Measurements from ENCODE around the gene ZNF385B.

The ZNF385B gene

GRCh38 chr2:179550849-179551248, 310.6 kb downstream of the ZNF385B start:
- no peak for DNase-seq (ENCODE audit: low spot score)

GRCh38 chr2:179550214-179550613, 311.2 kb downstream of the ZNF385B start:
- DNase-seq (ENCODE audit: low spot score): no peak

GRCh38 chr2:179546656-179547055, 314.8 kb downstream of the ZNF385B start:
- no peak for DNase-seq (ENCODE audit: low spot score)

- no peak for DNase-seq (ENCODE audit: low spot score)
Observed at GRCh38 chr2:179545024-179545423, 316.4 kb downstream of the ZNF385B start.

- no peak for DNase-seq (ENCODE audit: low spot score)
Observed at GRCh38 chr2:179543361-179543901, 318.0 kb downstream of the ZNF385B start.

- no peak for DNase-seq (ENCODE audit: low spot score)
Observed at GRCh38 chr2:179541586-179541985, 319.8 kb downstream of the ZNF385B start.

GRCh38 chr2:179539124-179539511, 322.3 kb downstream of the ZNF385B start:
- no peak for DNase-seq (ENCODE audit: low spot score)

GRCh38 chr2:179538406-179539123, 322.8 kb downstream of the ZNF385B start:
- DNase-seq (ENCODE audit: low spot score): no peak

- no peak for DNase-seq (ENCODE audit: low spot score)
Observed at GRCh38 chr2:179536185-179536584, 325.2 kb downstream of the ZNF385B start.

GRCh38 chr2:179533875-179534274, 327.5 kb downstream of the ZNF385B start:
- DNase-seq (ENCODE audit: low spot score): no peak

GRCh38 chr2:179532863-179533278, 328.5 kb downstream of the ZNF385B start:
- DNase-seq (ENCODE audit: low spot score): no peak

- DNase-seq (ENCODE audit: low spot score): no peak
Observed at GRCh38 chr2:179528576-179529069, 332.8 kb downstream of the ZNF385B start.

- no peak for DNase-seq (ENCODE audit: low spot score)
Observed at GRCh38 chr2:179525340-179525739, 336.1 kb downstream of the ZNF385B start.

- DNase-seq (ENCODE audit: low spot score): no peak
Observed at GRCh38 chr2:179524809-179525339, 336.5 kb downstream of the ZNF385B start.

GRCh38 chr2:179521944-179522343, 339.5 kb downstream of the ZNF385B start:
- DNase-seq (ENCODE audit: low spot score): no peak

- DNase-seq (ENCODE audit: low spot score): no peak
Observed at GRCh38 chr2:179518830-179519229, 342.6 kb downstream of the ZNF385B start.

GRCh38 chr2:179513181-179513580, 348.2 kb downstream of the ZNF385B start:
- no peak for DNase-seq (ENCODE audit: low spot score)

- DNase-seq (ENCODE audit: low spot score): no peak
Observed at GRCh38 chr2:179512281-179513035, 349.0 kb downstream of the ZNF385B start.

GRCh38 chr2:179511105-179511789, 350.2 kb downstream of the ZNF385B start:
- no peak for DNase-seq (ENCODE audit: low spot score)

- no peak for DNase-seq (ENCODE audit: low spot score)
Observed at GRCh38 chr2:179495315-179495714, 366.1 kb downstream of the ZNF385B start.

- no peak for DNase-seq (ENCODE audit: low spot score)
Observed at GRCh38 chr2:179488563-179488962, 372.8 kb downstream of the ZNF385B start.

Data from germinal center (tissue), 1 donor.